Stomach (tissue), 9 donors: ENCODE data around the gene LMNTD2. TPM values are rescaled to one million over a fixed set of nuclear protein-coding genes. Genes with fewer than 3 reads are reported as not detected.
A peak's percentile ranks its signal among the peaks of the same experiment; 100 is the strongest.

ENCODE experiments used
- DNase-seq, 2 donors: peaks; one replicate each; pipeline versions ENCODE4 v3.0.0 to v3.0.0-alpha.2; 2013 to 2019
- H3K27ac ChIP-seq, 5 donors: fragments of 200-600 bp in 4 of 5; sonication (generic) in 4 of 5; one replicate each; pipeline ENCODE4 v1.5.1; 2013 to 2019; ENCODE audit warnings: mild to moderate bottlenecking in 1 of 5, moderate library complexity in 1 of 5
- H3K27me3 ChIP-seq, 3 donors: fragments of 200-600 bp; sonication (generic); one replicate each; pipeline ENCODE4 v1.5.1; 2017 to 2019; ENCODE audit warnings: mixed run types in 1 of 3
- H3K36me3 ChIP-seq, 4 donors: fragments of 200-600 bp; sonication (generic); 1 replicate in 3 of 4; 2 replicates in 1 of 4; pipeline ENCODE4 v1.5.1; 2016 to 2019
- H3K4me1 ChIP-seq, 4 donors: fragments of 200-600 bp; sonication (generic); one replicate each; pipeline ENCODE4 v1.5.1; 2016 to 2019
- H3K4me3 ChIP-seq, 4 donors: fragments of 200-600 bp; sonication (generic) in 3 of 4; one replicate each; pipeline ENCODE4 v1.5.1; 2016 to 2019; ENCODE audit warnings: mild to moderate bottlenecking in 1 of 4
- H3K9me3 ChIP-seq, 4 donors: fragments of 200-600 bp; sonication (generic); one replicate each; pipeline ENCODE4 v1.5.1; 2016 to 2019
- EP300 ChIP-seq: sonication (generic); formaldehyde crosslinking; IDR thresholded peaks from one replicate; pipeline ENCODE4 v1.6.1; 2017; ENCODE audit warnings: antibody characterized with exemption
- POLR2A ChIP-seq, 4 donors: fragments of 450-650 bp; IDR thresholded peaks; one replicate each; pipeline ENCODE4 v1.6.1; 2016; ENCODE audit warnings: antibody characterized with exemption in 4 of 4, control low read depth in 2 of 4, mild to moderate bottlenecking in 1 of 4, moderate library complexity in 1 of 4
- POLR2AphosphoS5 ChIP-seq, 3 donors: sonication (generic); formaldehyde crosslinking; IDR thresholded peaks; one replicate each; pipeline ENCODE4 v1.6.1; 2016; ENCODE audit warnings: antibody characterized with exemption in 3 of 3
- WGBS, 5 donors: extraction: QIAGEN DNeasy Blood & Tissue Kit in 3 of 5; methylation state at CpG; one replicate each; pipeline versions ENCODE4 v1.1.5 to v1.1.7; 2013 to 2018; 5-methylcytosine and 5-hydroxymethylcytosine counted together
- intact Hi-C: fragments of 100-400 bp; cut with DNase I; formaldehyde crosslinking; loops from one replicate; pipeline ENCODE4 v1.15.1; 2023; ENCODE audit warnings: low total_unique reads
- polyA plus RNA-seq, 3 donors: library from polyadenylated mRNA; stranded (reverse); fragments of 200-250 nt; gene quantifications; one replicate each; pipeline ENCODE4 v1.2.3, GENCODE V29; 2013
- total RNA-seq, 5 donors: library from RNA; depleted of rRNA; stranded (reverse); fragments of >200 nt; gene quantifications; one replicate each; pipeline versions ENCODE4 v1.1.0 to v1.2.3, GENCODE V29; 2014 to 2016
- TF ChIP-seq, protein P1 (sequence below), 7 experiments: fragments of 450-650 bp in 4 of 7; fragments of 200-600 bp in 3 of 7; sonication (generic) in 3 of 7; IDR thresholded peaks; one replicate each; pipeline ENCODE4 v1.5.1; 2016 to 2019; ENCODE audit warnings: antibody characterized with exemption in 7 of 7, control low read depth in 2 of 7, mild to moderate bottlenecking in 1 of 7
- donor health status: healthy with polysubstance abuse.
- donor health status: Bipolar disorder and iron deficiency.
- donor health status: healthy.

LMNTD2 gene
- total and polyA plus RNA-seq, 8 donors: 0.55 to 92.7 (median 8.2) TPM

DNA sequence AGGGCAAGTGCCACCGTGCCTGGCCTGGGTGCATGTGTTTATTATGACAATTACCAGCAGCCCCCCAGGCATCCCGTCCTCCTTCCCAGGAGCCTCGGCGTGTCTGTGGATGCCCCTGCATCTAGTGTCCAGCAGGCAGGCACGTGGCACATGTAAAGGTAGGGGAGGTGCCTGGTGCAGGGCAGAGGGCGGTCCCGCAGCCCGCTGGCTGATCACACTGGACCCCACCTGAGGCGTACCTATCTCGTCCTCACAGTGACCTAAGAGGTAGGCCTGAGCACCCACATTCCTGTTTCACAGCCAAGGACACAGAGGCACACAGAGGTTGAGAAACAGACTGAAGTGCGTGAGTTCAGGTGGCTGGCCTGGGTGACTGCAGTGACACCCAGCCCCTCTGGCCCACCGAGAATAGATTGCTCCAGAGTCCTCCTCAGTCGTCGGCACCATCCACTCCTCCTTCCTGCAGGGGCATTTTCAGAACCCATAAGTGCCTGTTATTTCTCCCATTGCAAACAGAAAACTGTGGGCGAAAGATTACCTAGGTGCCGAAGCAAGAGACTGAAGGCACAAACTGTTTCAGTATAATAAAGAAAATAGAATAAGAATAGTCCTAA is 12.7 kb upstream of the LMNTD2 start:
- WGBS, 5 donors: 89 to 93% (median 92%) methylated on average over 15 to 16 of the region's 16 CpGs
- DNase-seq: no peak
- H3K4me1 ChIP-seq: peaks cover 29 to 43% (median 38%) of the 10 kb centered on the region in 4 donors
- no peaks in the 10 kb centered on the region for H3K9me3 ChIP-seq
- no peak overlapping the region for H3K27ac ChIP-seq
- intact Hi-C loops: loop anchor here (5.0 kb wide), 1 partner anchor 51 kb away; no protein-coding TSS in a partner anchor
- TF ChIP-seq POLR2AphosphoS5 (IDR thresholded peaks at IDR 0.05): no peak
- TF ChIP-seq, protein P1, sequence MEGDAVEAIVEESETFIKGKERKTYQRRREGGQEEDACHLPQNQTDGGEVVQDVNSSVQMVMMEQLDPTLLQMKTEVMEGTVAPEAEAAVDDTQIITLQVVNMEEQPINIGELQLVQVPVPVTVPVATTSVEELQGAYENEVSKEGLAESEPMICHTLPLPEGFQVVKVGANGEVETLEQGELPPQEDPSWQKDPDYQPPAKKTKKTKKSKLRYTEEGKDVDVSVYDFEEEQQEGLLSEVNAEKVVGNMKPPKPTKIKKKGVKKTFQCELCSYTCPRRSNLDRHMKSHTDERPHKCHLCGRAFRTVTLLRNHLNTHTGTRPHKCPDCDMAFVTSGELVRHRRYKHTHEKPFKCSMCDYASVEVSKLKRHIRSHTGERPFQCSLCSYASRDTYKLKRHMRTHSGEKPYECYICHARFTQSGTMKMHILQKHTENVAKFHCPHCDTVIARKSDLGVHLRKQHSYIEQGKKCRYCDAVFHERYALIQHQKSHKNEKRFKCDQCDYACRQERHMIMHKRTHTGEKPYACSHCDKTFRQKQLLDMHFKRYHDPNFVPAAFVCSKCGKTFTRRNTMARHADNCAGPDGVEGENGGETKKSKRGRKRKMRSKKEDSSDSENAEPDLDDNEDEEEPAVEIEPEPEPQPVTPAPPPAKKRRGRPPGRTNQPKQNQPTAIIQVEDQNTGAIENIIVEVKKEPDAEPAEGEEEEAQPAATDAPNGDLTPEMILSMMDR (IDR thresholded peaks at IDR 0.05): no peak
- H3K36me3 ChIP-seq: no peaks in the 10 kb centered on the region
- no peak overlapping the region for H3K4me3 ChIP-seq
- peaks cover 0 to 18% (median 4%) of the 10 kb centered on the region in 3 donors for H3K27me3 ChIP-seq

DNA sequence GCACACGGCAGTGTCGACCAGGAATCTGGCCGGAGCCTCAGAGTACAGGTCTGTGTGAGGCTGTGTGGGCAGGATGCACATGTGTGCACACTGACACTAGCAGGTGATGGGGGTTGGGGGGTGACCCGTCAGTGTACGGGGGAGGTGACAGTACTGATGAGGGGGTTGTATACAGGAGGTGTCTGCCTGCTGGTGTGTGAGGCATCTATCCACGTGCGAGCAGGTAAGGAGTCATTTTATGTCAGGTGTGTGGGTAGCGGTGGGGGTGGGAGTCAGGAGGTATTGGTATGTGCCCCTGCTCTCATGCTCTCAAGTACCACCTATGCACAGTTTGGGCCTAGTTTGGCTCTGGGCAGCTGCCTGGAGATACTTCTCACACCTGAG is 11.3 kb upstream of the LMNTD2 start:
- H3K9me3 ChIP-seq: no peaks in the 10 kb centered on the region
- no peak overlapping the region for H3K27ac ChIP-seq
- peaks cover 24 to 41% (median 38%) of the 10 kb centered on the region in 4 donors for H3K4me1 ChIP-seq
- no peak overlapping the region for H3K4me3 ChIP-seq
- intact Hi-C loops: loop anchor here (5.0 kb wide), 1 partner anchor 49 kb away; no protein-coding TSS in a partner anchor
- WGBS, 5 donors: 71 to 82% (median 79%) methylated on average over 8 of the region's 8 CpGs
- DNase-seq: no peak
- H3K27me3 ChIP-seq: peaks cover 0 to 21% (median 4%) of the 10 kb centered on the region in 3 donors
- TF ChIP-seq, protein P1 (IDR thresholded peaks at IDR 0.05): no peak
- TF ChIP-seq POLR2A (IDR thresholded peaks at IDR 0.05) (no peak), EP300 (no peak), POLR2AphosphoS5 (IDR thresholded peaks at IDR 0.05) (no peak)
- H3K36me3 ChIP-seq: no peaks in the 10 kb centered on the region

DNA sequence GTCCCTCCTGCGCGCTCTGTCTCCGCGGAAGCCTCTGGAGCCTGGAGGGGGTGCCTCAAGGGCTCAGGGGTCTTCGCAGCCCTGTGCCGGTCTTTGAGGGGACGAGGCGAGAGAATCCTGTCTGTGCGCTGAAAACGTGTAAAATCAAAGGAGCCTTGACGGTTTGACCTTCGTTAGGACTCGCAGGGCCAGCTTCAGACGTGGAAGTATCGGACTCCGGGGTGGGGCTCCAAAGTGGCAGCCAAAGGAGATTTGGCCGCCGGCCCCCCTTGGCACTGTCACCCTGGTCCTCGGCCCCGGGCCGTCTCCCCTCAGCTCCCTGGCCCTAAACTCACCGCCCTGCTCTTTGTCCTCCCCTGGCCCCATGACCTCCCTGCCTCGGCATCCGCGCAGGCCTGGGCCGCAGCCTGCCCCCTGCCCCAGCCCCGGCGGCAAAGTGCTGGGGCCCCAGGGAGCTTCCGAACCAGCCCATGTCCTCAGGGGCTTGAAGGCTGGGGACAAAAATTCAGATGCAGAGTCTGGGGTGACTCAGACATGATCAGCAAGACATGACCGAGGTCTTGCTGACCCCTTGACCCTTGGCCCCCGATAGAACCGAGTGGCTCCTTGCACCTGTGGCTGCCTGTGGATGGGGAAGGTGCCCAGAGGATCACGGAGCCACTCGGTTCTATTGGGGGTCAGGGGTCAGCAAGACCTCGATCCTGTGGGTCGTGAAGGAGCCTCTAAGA is 8.8 kb upstream of the LMNTD2 start:
- Histone ChIP-seq H3K9me3 (no peaks in the 10 kb centered on the region), H3K4me1 (peaks cover 13 to 34% (median 30%) of the 10 kb centered on the region in 4 donors), H3K27me3 (peaks cover 0 to 10% (median 0%) of the 10 kb centered on the region in 3 donors), H3K27ac (peak overlapping the region; percentile 80 to 92 (median 89)), H3K36me3 (peaks cover 0 to under 1% (median 0%) of the 10 kb centered on the region in 4 donors), H3K4me3 (peak overlapping the region; percentile 62 to 69 (median 64))
- WGBS, 5 donors: 26 to 50% (median 30%) methylated on average over 23 to 36 of the region's 36 CpGs
- no peak for TF ChIP-seq POLR2AphosphoS5 (IDR thresholded peaks at IDR 0.05)
- TF ChIP-seq, protein P1 (IDR thresholded peaks at IDR 0.05): no peak
- no peak for TF ChIP-seq POLR2A (IDR thresholded peaks at IDR 0.05)
- no peak for TF ChIP-seq EP300
- DNase-seq: peak in 1 of 2 donors; percentile 49
- intact Hi-C loops: no loop called here

DNA sequence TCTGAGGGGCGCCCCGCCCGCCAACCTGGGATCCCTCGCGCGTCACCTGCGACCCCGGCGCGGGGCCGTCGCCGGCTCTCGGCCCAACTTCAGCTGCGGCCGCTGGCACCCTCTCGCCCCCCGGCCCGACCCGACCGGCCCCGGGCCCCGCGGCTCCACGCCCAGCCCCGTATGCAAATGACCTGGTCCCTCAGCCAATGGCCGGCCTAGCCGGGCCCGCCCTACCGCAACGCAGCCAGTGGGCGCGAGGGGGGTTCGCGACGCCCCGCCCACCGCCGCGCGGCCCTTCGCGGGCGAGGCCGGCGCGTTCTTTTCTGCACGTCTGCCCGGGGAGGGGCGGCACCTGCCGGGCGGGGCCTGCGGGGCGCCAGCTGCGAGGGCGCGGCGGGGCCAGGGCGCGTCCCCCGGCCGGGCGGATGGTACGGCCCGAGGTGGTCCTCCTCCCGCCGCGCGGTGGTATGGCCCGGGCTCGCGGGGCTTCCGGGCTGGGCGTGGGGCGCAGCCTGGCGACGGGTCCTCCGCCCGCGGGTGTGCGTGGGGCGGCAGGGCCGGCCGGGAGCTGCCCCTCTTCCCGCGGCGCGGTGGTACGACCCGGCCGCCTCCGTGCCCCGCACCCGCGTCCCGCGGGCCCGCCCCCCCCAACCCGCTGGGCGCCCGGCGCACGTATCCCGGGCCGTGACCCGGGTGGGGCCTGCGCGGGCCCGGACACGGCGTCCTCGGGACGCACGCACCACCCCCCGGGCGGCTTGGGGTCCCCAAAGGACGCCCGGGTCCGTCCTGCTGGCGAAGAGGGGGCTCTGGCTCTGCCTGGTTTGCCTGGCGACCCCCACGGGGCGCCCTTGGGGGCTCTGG is 8.0 kb upstream of the LMNTD2 start:
- peak; percentile 96 to 98 for DNase-seq
- H3K36me3 ChIP-seq: peaks cover 0 to 9% (median 3%) of the 10 kb centered on the region in 4 donors
- WGBS, 5 donors: 0 to 1% (median 1%) methylated on average over 23 to 123 of the region's 123 CpGs
- peak overlapping the region; percentile 62 to 69 (median 64) for H3K4me3 ChIP-seq
- H3K4me1 ChIP-seq: peaks cover 13 to 36% (median 34%) of the 10 kb centered on the region in 4 donors
- no peaks in the 10 kb centered on the region for H3K9me3 ChIP-seq
- H3K27me3 ChIP-seq: peaks cover 0 to 9% (median 0%) of the 10 kb centered on the region in 3 donors
- no peak for TF ChIP-seq EP300
- peak; percentile 24 to 57 (median 31) for TF ChIP-seq POLR2AphosphoS5 (IDR thresholded peaks at IDR 0.05)
- TF ChIP-seq POLR2A (IDR thresholded peaks at IDR 0.05): no peak
- H3K27ac ChIP-seq: peak overlapping the region; percentile 82 to 94 (median 90)
- intact Hi-C loops: no loop called here
